NCI-H187 (cell line): ENCODE measurements around the gene SMIM5.
"Not testable (repeated sequence)": the region's sequence is repeated elsewhere in the genome, so short reads cannot be mapped to it uniquely, and the experiment has no call there.

ENCODE experiments used
- DNase-seq, 2 experiments: peaks; one replicate each; lab custom pipeline; 2025; lab: John Stamatoyannopoulos, UW

SMIM5 gene

DNA sequence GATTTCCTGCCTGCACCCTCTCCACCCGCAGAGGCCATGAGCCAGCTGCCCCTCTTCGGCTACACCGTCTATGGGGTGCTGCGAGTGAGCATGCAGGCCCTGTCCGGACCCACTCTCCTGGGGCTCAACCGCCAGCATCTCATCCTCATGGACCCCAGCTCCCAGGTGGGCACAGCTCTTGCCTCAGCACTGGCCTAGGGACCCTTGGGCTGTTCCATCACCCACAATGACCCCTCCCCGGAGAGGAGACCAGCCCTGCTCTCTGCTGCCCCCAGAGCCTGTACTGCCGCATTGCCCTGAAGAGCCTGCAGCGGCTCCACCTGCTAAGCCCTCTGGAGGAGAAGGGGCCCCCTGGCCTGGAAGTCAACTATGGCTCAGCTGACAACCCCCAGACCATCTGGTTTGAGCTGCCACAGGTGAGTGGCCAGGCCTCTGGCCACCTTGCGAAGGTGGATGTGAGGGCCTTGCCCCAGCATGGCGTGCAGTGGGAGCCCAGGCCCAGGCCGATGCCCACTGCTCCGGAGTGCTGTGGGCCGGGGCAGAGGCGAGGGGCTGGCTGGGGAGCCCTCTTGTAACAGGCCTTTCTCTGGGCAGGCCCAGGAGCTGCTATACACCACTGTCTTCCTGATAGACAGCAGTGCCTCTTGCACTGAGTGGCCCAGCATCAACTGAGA lies 7.3 kb upstream of the SMIM5 start:
- DNase-seq: no peak

DNA sequence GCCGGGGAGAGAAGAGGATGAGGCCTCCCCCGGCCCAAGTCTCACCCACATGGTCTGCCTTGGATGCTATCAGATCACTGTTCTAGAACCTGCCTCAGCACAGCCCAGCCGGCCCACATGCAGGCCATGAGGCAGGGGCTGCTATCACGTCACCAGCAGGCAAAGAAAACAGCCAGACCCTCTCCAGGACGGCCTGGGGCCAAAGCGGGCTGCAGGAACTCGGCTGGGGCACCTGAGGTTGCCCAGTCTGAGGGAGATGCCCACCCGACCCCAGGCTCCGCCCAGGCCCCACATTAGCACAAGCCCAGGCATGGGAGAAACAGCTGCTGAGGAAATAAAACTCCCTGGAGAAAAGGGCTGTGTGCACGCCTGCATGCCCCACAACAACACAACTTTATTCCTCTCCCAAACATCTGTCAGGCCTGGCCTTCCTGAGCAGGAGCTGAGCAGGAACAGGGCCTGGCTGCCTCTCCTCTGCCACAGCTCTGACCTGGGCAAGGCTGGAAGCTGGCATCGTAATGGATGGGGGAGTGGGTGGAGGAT lies 6.7 kb upstream of the SMIM5 start:
- DNase-seq: no peak

DNA sequence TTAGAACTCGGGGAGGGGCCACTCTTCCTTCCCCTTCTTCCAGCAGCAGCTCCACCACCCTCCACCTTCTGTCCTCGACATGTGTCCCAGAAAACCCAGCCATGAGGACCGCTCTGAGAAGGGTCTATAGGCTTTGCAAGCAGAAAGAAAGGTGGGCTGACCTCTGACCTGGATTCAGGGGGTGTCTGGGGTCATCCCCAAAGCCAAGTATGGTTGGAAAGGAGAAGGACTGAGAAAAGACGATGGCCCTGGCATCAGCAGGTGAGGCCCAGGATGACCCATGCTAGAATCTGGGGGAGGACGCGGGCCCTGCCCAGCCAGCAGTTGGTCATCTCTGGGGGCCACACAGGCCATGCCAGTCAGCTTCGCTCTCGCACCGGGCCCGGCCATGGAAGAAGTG lies 6.1 kb upstream of the SMIM5 start:
- DNase-seq: no peak

DNA sequence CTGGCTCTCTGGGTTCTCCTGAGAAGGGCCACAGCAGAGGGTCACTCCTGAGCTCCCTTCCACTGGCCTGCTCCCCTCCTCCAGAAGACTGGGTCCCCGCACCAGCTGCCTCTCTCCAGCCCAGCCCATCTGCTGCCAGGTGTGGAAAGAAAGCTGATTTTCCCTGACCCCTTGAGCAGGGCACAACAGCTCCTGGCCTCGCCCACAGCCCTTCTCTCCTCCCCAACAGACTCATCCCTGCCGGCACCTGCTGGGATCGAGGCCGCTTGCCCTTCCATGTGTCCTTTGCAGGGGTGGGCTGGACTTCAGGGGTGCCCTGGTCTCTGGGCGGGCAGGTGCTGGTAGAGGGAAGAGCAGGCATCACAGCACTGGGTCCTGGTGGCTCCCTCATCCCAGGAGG lies 4.8 kb upstream of the SMIM5 start:
- no peak for DNase-seq

DNA sequence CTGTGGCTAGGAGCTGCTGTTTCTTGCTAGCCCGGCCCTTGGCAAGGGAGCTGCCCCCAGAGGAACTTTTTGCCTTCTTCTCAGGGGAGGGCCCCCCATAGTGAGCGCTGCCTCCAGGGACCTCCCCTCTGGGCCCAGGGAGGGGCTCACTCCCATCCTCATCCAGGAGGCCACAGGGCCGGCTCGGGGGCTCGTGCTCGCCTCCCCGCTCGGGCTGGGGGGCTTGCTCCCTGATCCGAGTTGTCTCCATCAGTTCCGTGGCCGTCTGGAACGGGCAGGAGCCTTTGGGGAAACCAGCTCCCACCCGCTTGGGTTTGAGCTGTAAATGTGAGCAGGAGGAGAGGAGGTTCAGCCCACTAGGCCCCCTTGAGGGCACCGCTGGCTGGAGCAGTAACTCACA lies 4.1 kb upstream of the SMIM5 start:
- DNase-seq: no peak

DNA sequence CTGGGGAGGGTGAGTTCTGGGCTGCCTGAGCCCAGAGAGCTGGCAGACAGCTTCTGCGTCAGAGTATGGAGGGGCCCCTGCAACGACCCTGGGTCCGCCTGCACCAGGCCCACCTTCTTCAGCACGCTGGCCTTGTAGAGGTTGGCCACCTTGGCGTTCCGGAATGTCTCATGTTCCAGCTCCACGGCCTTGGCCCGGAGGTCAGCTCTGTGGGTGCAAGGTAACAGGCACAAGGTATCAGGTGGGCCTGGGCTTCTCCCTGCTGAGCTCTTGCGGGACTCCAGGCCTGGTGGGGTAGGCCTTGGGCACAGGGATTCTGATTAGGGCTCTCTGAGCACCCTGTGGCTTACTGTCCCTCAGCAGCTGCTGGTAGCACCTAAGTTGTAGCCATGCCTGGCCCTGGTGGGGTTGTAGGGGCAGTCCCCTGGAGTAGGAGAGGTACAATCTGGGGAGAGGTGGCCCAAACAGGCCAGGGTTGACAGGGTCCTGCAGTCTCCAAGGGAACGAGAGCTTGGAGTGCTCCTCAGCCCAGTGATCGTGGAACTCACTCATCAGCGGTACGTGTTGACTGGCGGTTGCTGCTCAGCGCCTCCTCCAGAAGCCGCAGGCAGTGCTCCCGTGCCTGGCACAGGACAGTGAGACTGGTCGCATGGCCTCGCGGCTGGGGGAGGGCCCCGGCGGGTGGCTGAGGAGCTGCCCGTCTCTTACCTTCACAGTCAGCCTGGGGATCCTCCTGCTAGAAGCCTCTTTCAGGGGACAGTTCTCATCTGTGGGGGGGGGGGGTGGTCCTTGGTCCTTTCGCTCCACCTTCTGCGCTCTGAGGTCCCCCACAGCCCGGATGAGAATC lies 2.9 kb upstream of the SMIM5 start:
- no peak for DNase-seq

DNA sequence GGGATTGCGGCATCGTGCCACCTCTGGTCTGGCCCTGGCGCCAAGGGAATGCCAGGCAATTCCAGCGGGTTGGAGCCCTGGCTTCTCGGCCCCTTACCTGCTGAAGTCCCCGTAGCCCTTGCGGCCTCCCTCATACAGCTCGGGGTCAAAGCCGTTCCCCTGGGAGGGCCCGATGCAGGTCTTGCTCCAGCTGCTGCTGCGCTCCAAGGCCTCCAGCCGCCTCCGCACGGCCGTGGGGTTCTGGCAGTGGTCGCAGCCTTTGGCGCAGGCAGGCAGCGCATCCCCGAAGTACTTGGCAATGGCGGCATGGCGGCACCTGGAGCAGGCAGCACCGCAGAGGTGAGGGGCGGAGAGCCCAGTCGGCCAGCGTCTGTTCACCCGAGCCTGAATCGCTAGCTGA lies 1.9 kb upstream of the SMIM5 start:
- no peak for DNase-seq

DNA sequence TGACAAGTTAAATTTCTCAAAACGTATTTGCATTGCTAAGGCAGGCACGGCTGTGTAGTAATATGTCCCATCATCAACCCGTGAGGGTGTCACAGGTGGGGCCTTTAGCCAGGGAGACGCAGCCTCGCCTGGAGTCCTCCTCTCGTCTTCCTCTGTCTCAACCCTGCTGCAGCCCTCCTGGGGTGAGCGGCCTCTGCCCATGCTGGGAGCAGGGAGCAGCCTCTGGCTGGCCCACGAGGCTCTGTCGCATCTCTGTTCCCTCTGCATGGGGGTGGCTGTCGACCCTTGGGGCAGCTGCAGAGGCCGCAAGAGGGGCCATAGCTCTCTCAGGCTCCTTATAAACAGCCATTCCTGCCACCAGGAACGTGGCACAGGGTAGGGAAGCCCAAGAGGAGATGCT lies 806 bp upstream of the SMIM5 start:
- no peak for DNase-seq

DNA sequence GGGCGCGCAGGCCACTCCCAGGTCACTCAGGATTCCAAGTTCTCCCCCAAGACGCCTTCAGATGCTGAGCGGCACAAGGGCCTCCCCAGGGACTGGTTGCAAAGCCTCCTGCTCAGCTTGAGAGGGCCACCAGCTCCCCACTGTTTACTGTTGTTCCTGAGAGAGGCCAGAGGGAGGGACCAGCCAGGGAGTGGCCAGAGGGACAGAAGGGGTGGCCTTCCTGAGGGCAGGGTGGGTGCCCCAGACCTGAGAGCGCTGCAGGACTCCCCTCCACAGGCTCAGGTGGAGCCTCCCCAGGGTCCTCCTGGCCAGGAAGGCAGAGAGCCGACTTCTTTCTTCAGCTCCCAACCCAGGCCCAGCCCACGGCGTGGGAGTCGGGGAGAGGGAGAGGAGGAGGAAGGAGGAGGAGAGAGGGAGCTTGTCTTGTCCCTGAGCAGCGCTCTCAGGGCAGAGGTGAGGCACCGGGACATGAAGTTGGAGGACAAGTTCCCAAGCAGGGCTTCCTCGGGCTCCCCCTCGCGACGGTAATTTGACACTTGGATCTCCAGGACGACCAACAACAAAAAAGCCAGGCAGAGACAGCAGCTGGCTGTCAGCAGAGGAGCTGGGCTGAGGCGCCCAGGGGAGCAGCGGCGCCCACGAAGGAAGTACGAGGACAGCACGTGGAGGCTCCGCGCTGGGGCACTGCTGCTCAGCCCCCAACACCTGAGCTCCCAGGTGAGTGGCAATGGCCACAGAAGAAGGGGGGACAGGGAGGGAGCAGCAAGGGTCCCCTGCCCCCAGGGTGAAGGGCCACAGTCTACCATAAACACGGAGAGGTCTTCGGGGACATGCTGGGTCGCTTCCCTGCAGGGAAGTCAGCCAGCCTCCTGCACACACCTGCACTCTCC lies 497 bp downstream of the SMIM5 start:
- peak; percentile 56 to 69 for DNase-seq

DNA sequence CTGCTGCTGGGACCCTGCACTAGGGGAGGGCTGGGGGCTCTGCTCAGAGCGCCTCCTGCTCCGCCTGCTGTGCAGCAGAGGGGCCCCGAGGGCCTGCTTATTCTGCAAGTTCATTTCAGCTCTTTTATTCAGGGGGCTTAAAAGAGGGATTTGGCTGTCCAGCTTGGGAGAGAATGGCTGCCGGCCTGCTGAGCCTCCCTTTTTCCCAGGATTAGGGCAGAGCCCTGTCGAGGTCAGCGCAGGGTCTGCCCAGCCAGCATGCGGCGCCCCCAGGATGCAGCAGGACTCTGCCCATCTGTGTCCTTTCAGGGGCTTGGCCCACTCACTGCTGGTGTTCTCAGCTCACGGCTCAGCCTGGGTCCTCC lies 1.1 kb downstream of the SMIM5 start:
- no peak for DNase-seq

DNA sequence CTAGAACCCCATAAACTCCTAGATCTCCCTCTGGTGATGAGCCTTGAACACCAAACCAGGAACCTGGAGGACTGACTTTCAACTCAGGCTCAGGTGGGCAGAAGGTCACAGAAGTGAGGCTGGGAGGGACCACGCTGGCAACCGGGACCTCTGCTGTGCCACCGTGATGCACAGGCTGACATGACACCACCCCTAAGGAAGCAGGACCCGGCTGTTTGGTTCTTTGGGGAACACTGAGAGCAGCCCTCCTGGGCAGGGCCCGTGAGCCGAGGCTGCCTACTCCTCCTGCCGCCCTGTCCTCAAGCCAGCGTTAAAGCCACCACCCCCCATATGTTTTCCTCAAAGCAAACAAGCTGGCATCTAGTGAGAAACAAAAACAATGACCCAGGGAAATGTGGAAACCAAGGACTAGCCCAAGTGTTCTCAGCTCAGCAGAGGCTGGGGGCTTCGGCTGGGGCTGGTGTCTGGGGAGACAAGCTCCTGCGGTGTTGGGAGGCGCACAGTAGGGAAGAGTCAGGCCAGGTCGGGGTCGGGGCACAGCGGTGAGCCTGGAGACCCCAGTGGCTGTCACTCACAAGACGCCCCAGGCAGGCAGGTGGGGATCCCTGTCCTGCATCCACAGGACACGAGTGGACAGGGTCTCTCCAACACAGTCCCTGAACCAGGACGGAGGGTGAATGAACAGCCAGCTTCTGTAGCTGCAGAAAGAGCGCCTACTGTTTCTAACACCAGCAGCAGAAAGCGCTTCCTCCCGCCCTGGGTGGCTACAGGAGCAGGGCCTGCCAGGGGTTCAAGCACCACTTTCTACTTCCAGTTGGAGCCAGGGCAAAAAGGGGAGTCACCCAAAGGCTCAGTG lies 1.7 kb downstream of the SMIM5 start:
- DNase-seq: no peak

DNA sequence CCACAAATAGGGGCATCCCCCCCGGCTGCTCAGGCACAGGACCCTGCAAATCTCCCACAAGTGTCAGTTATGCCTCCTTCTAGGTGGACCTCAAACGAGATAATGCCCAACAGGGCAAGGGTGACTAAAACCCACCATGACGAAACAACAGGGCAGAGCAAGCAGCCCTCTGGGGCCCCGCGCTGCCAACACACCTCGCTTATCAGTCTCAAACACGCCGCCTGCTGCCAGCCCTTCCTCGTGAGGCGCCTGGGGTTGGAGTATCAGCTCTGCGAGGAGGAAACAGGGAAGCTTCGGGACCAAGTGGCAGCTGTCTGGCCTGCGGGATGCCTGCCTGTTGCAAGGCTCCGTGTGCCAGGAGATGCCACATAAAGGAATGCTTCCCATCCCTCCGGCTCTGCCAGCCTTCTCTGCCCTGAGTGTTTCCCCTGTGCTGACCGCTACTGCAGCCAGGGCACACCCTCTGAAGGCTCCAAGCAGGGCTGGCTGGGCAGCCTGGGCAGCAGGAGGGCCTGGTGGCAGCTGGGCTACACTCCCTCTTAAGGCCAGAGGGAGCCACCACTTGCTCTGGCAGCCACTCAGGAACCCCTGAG lies 2.5 kb downstream of the SMIM5 start:
- DNase-seq: no peak

DNA sequence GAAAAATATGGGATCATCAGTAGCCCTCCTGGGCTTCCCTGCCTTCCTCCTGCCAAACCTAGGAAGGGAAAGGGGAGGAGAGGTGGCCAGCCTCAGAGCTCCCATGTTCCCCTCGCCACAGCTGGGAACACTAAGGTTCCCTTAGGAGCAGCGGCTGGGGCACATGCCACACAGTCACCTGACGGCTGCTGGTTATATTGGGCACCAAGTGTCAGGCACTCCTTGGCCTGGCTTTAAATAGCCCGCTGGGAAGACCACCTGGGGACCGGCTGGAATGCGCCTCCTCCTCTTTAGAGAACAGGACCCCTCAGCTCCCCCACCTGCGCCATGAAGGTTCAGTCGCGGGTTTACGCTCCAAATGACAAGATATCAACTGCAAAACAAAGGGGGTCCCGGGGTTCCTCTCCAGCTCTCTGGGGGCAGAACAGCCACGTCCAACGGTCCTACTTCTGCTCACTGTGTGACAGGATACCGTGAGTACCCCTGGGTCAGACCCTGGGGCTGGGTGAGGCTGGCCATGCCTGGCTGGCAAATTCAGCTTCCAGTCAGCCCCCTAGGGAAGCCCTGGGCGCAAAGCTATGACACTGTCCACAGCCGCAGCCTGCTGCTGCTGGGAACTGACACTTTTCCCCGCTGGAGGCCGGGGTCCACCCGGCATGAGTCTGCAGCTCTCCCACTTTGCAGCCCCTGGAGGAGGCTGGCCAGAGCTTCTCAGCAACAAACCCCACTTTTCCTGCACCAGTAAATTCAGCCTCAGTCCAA lies 3.3 kb downstream of the SMIM5 start:
- no peak for DNase-seq

DNA sequence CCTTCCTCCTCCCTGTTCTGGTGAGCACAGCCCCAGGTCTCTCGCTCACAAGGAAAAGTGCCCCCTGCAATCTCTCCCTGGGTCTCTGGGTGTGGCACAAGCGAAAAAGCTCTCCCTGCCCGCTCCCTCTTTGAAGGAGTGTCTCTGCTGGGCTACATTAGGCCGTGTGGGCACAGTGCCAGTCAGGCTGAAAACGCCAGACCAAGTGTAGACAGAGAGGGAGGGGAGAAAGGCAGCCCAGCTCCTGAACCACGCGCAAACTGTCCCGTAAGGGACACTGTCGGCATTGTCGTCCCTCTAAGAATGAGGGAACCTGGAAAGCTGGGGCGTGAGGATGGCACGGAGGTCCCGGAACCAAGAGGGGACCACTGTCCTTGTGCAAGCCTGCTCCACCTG lies 3.9 kb downstream of the SMIM5 start:
- DNase-seq: no peak

DNA sequence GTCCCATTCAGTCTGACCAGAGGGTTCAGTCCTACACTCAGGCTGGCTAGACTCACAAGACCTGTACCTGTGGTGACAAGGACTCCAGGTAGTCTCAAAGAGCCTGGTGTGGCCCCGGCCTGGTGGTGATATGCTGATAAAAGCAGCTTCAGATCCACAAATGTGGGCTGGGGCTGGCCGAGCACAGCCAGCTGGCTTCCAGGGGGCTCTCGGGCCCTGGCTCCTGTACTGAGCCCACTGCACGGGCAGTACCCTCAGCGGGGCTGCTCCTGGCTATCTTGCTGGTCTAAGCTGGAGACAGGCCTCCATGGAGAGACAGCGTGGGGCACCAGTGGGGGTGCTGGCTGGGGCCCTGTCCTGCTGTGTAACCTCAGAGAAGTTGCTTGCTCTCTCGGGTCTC lies 4.3 kb downstream of the SMIM5 start:
- DNase-seq: no peak

DNA sequence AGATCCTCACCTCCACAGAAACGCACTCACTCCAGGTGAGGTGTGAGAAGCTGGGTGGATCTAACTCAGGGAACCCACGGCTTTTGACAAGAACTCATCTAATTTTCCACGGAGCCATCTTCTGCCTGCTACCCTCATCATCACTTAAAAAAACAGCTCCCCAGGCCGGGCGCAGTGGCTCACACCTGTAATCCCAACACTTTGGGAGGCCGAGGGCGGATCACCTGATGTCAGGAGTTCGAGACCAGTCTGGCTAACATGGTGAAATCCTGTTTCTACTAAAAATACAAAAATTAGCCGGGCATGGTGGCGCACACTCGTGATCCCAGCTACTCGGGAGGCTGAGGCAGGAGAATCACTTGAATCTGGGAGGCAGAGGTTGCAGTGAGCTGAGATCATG lies 4.8 kb downstream of the SMIM5 start:
- not testable (repeated sequence) for DNase-seq

DNA sequence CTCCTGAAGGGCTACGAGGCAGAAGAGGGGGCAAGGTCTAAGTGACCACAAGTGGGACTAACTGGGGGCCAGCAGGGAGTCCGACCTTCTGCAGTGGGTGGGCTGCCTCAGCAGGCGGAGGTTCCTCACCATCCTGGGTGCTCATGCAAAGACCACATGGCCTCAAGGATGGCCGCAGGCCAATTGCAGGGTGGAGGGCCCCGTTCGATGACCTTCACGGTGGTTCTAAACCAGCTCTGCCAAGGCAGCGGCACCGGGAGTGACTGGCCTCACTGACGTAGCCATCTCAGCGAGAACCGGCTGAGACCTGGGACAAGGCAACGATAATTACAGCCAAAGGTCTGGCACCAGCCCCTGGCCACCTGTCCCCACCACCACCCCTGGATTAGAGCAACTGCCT lies 5.7 kb downstream of the SMIM5 start:
- DNase-seq: no peak

DNA sequence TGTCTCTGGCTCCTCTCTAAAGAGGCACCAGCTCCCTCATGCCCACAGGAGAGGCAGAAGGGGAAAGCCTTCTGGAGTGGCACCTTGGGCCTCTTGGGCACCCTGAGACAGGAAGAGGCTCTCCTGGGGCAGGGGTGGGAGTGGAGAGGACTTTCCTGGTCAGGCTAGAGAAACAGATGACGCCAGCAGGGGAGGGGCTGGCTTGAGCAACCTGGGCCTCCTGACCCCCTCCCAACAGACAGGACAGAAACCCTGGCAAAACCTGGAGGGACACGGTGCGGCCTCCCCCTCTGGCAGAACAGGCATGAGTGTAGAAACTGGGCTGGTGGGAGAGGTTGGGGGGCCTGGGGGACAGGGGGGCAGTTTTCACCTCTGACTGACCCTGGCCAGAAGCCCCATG lies 6.1 kb downstream of the SMIM5 start:
- DNase-seq: no peak

DNA sequence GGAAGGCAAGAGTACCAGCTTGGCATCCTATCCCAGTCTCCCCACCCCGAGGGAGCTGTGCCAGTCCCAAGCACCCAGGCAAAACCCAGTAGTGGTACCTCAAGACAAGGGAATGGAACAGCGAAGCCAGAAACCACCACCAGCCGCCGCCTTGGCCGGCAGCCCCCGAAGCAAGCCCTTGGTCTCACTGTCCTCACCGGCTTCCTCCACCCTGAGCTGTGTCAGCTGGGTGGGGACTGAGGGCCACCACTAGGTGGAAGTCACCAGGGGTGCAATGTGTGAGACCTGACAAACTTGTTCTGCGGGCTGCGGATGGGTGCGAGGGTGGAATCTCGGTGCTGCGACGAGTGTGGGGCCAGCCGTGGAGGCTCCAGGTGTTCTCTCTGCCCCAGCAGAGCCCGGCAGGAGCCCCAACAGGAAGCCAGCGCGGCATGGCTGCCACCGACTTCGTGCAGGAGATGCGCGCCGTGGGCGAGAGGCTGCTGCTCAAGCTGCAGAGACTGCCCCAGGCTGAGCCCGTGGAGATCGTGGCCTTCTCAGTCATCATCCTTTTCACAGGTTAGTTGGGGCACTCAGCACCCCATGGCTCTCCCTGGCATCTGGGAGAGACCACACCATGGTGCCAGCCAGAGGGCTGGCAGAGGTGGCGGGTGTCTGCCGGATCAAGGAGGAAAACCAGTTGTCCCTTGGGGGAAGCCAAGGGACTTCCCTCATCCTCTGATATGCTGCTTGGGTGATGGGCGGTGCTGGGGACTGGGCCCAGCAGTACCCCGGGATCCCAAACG lies 6.7 kb downstream of the SMIM5 start:
- no peak for DNase-seq
